OCI-LY7 (cell line): ENCODE data around the gene MACROD2. TPM values are rescaled to one million over a fixed set of nuclear protein-coding genes. Genes with fewer than 3 reads are reported as not detected.

Source experiments
- BruUV-seq: library from RNA; stranded (reverse); fragments of 400-500 nt; replicated peaks from 2 replicates; lab custom pipeline; 2021; lab: Mats Ljungman, UMichigan
- CTCF ChIA-PET: fragments of 300-600 bp; sonication (Branson Sonifier 250); formaldehyde crosslinking; loops from one replicate; lab custom pipeline; 2022; ENCODE audit warnings: antibody characterized with exemption; ENCODE audit not compliant: unreplicated experiment; lab: Charles Lee
- POLR2A ChIA-PET: fragments of 300-600 bp; sonication (Branson Sonifier 250); formaldehyde crosslinking; loops from one replicate; lab custom pipeline; 2022; ENCODE audit warnings: antibody characterized with exemption; lab: Charles Lee
- DNase-seq: peaks from one replicate; pipeline ENCODE4 v3.0.0-alpha.2; 2015; ENCODE audit warnings: low spot score
- H2AFZ ChIP-seq: fragments of 200-600 bp; sonication (generic), shearing (Covaris generic); 2 replicates; pipeline ENCODE4 v1.6.1; 2014; ENCODE audit warnings: mild to moderate bottlenecking, antibody characterized with exemption, low read length, moderate library complexity
- H3K27ac ChIP-seq: fragments of 200-600 bp; sonication (generic); 2 replicates; pipeline ENCODE4 v1.5.1; 2014; ENCODE audit warnings: mixed run types, low read depth, mild to moderate bottlenecking, moderate library complexity, low read length, inconsistent platforms; ENCODE audit not compliant: poor library complexity, severe bottlenecking
- H3K36me3 ChIP-seq: fragments of 200-600 bp; sonication (generic); 2 replicates; pipeline ENCODE4 v1.6.1; 2014; ENCODE audit warnings: mild to moderate bottlenecking, antibody characterized with exemption, low read length, moderate library complexity, mixed read lengths; ENCODE audit not compliant: insufficient read depth
- H3K4me1 ChIP-seq: fragments of 200-600 bp; sonication (generic); 2 replicates; pipeline ENCODE4 v1.5.1; 2014; ENCODE audit warnings: mild to moderate bottlenecking, low read length; ENCODE audit not compliant: insufficient read depth, poor library complexity, severe bottlenecking
- H3K4me2 ChIP-seq: fragments of 200-600 bp; sonication (generic); 2 replicates; pipeline ENCODE4 v1.6.1; 2014; ENCODE audit warnings: mild to moderate bottlenecking, low read length
- H3K4me3 ChIP-seq: fragments of 200-600 bp; sonication (generic); 2 replicates; pipeline ENCODE4 v1.5.1; 2014; ENCODE audit warnings: mild to moderate bottlenecking, low read depth, low read length; ENCODE audit not compliant: poor library complexity, severe bottlenecking
- H3K79me2 ChIP-seq: fragments of 200-600 bp; sonication (generic); 2 replicates; pipeline ENCODE4 v1.6.1; 2016; ENCODE audit warnings: low read depth, mild to moderate bottlenecking, low read length, moderate library complexity, mixed read lengths; ENCODE audit not compliant: insufficient read depth
- H3K9me2 ChIP-seq: fragments of 200-600 bp; sonication (generic); 2 replicates; pipeline ENCODE4 v1.6.1; 2016; ENCODE audit warnings: mild to moderate bottlenecking, low read length, mixed read lengths; ENCODE audit not compliant: insufficient read depth
- H3K9me3 ChIP-seq: fragments of 200-600 bp; sonication (generic); 2 replicates; pipeline ENCODE4 v1.6.1; 2014; ENCODE audit warnings: mild to moderate bottlenecking, mixed run types, low read length, mixed read lengths
- H4K20me1 ChIP-seq: fragments of 200-600 bp; sonication (generic); 2 replicates; pipeline ENCODE4 v1.6.1; 2014; ENCODE audit warnings: mild to moderate bottlenecking, antibody characterized with exemption, low read length, moderate library complexity, mixed read lengths; ENCODE audit not compliant: insufficient read depth
- CTCF ChIP-seq: fragments of 200-600 bp; sonication (generic); conservative IDR thresholded peaks from 2 replicates; pipeline ENCODE4 v1.5.1; 2014; ENCODE audit warnings: mild to moderate bottlenecking, antibody characterized with exemption, low read length, moderate library complexity, mixed read lengths
- EZH2phosphoT487 ChIP-seq: fragments of 200-600 bp; sonication (generic); IDR thresholded peaks from 2 replicates; pipeline ENCODE4 v1.6.1; 2018; ENCODE audit warnings: low read depth, borderline replicate concordance, mild to moderate bottlenecking, mixed run types, antibody characterized with exemption, low read length, moderate library complexity, mixed read lengths
- intact Hi-C: fragments of 100-400 bp; cut with micrococcal nuclease; formaldehyde crosslinking; loops from one replicate; pipeline ENCODE4 v1.10.0; 2022; ENCODE audit not compliant: unreplicated experiment
- total RNA-seq, 2 experiments: library from RNA; depleted of rRNA in 1 of 2; stranded (reverse); fragments of >200 nt in 1 of 2; shearing (Covaris generic) in 1 of 2; gene quantifications; 2 replicates each; pipeline ENCODE4 v1.2.3, GENCODE V29; 2014 to 2022

The MACROD2 gene
- total RNA-seq, 2 experiments from 2014 or later: 0.09 to 4.5 TPM

- BruUV-seq: no TSS peak
- CTCF ChIA-PET: interaction anchor here (0.5 kb wide), 1 partner anchor 1698 kb away, joined by 3 read pairs; no protein-coding TSS in a partner anchor
- TF ChIP-seq EZH2phosphoT487 (no peak), CTCF (no peak)
- no peak overlapping the region for H3K4me2 ChIP-seq
- H3K4me1 ChIP-seq: no peaks in the 10 kb centered on the region
- no peaks in the 10 kb centered on the region for H3K36me3 ChIP-seq
- no peaks in the 10 kb centered on the region for H4K20me1 ChIP-seq
- DNase-seq: no peak
- H3K27ac ChIP-seq: no peak overlapping the region
- H3K4me3 ChIP-seq: no peak overlapping the region
- no peak overlapping the region for H2AFZ ChIP-seq
- no peaks in the 10 kb centered on the region for H3K9me3 ChIP-seq
- POLR2A ChIA-PET: no interaction called here
- no peaks in the 10 kb centered on the region for H3K79me2 ChIP-seq
- H3K9me2 ChIP-seq: no peaks in the 10 kb centered on the region
- intact Hi-C loops: no loop called here
These were observed 1491.7 kb downstream of the MACROD2 start for GRCh38 chr20:15487030-15487429.

- no peak overlapping the region for H3K27ac ChIP-seq
- TF ChIP-seq CTCF (no peak), EZH2phosphoT487 (no peak)
- ChIA-PET CTCF (no interaction called here), POLR2A (no interaction called here)
- no peaks in the 10 kb centered on the region for H3K9me2 ChIP-seq
- no peaks in the 10 kb centered on the region for H3K4me1 ChIP-seq
- intact Hi-C loops: no loop called here
- H3K4me3 ChIP-seq: no peak overlapping the region
- no TSS peak for BruUV-seq
- H3K4me2 ChIP-seq: no peak overlapping the region
- no peak for DNase-seq
- H3K9me3 ChIP-seq: no peaks in the 10 kb centered on the region
- H3K36me3 ChIP-seq: no peaks in the 10 kb centered on the region
- H2AFZ ChIP-seq: no peak overlapping the region
- H3K79me2 ChIP-seq: no peaks in the 10 kb centered on the region
- H4K20me1 ChIP-seq: no peaks in the 10 kb centered on the region
These were observed 1492.4 kb downstream of the MACROD2 start for GRCh38 chr20:15487682-15488081.

GRCh38 chr20:15491575-15491974, 1496.3 kb downstream of the MACROD2 start:
- Histone ChIP-seq H3K9me3 (no peaks in the 10 kb centered on the region), H3K4me2 (no peak overlapping the region), H3K4me1 (no peaks in the 10 kb centered on the region), H3K36me3 (no peaks in the 10 kb centered on the region), H2AFZ (no peak overlapping the region), H4K20me1 (no peaks in the 10 kb centered on the region), H3K79me2 (no peaks in the 10 kb centered on the region), H3K4me3 (no peak overlapping the region), H3K27ac (no peak overlapping the region), H3K9me2 (no peaks in the 10 kb centered on the region)
- POLR2A ChIA-PET: no interaction called here
- TF ChIP-seq CTCF: peak; percentile 47; the same call in 1 of the 2 replicates
- no peak for TF ChIP-seq EZH2phosphoT487
- CTCF ChIA-PET: no interaction called here
- DNase-seq: no peak
- BruUV-seq: no TSS peak
- intact Hi-C loops: no loop called here
